VCaP (cell line): ENCODE results near the gene MYO10.
"Not testable (repeated sequence)": the region's sequence is repeated elsewhere in the genome, so short reads cannot be mapped to it uniquely, and the experiment has no call there.

Source experiments
- H3K27ac ChIP-seq: fragments of 450-650 bp; 2 replicates; pipeline ENCODE4 v1.5.1; 2017
- TF ChIP-seq, protein P1 (sequence below): fragments of 450-650 bp; conservative IDR thresholded peaks from 2 replicates; pipeline ENCODE4 v1.5.1; 2017; ENCODE audit warnings: mild to moderate bottlenecking, moderate library complexity

Gene MYO10

DNA sequence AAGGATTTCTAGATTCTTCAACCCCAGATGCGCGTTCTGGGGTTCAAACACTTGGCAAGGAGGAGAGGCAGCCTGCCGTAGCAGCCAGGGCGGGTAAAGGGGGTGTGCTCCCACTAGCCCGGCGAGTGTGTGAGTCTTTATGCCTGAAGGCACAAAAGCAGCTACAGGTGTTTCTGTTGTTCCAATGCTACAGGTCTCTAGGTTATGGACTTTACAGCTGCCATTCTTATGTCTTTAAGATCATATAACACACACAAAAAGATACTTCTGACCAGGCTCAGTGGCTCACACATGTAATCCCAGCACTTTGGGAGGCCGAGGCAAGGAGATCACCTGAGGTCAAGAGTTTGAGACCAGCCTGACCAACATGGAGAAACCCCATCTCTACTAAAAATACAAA lies 185.6 kb downstream of the MYO10 start:
- no peak overlapping the region for H3K27ac ChIP-seq
- TF ChIP-seq, protein P1, sequence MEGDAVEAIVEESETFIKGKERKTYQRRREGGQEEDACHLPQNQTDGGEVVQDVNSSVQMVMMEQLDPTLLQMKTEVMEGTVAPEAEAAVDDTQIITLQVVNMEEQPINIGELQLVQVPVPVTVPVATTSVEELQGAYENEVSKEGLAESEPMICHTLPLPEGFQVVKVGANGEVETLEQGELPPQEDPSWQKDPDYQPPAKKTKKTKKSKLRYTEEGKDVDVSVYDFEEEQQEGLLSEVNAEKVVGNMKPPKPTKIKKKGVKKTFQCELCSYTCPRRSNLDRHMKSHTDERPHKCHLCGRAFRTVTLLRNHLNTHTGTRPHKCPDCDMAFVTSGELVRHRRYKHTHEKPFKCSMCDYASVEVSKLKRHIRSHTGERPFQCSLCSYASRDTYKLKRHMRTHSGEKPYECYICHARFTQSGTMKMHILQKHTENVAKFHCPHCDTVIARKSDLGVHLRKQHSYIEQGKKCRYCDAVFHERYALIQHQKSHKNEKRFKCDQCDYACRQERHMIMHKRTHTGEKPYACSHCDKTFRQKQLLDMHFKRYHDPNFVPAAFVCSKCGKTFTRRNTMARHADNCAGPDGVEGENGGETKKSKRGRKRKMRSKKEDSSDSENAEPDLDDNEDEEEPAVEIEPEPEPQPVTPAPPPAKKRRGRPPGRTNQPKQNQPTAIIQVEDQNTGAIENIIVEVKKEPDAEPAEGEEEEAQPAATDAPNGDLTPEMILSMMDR = no peak

DNA sequence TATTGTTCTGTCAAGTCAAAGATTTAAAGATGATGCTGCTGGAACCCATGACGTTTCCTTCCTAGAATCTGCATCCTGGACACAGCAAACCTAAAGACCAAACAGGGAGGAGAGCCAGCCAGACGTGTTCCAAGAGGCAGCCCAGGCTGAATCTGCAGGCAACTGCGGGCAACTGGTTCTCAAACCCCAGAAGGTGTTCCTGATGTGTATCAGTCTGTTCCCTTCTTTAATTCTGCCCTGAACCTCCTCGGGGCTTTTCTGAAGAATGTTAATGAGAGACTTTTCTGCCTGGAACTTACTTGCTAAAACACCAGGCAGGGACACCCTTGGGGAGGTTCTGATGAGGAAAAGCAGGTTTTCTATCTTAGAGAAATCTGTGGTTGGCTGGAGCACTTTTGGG lies 186.5 kb downstream of the MYO10 start:
- no peak overlapping the region for H3K27ac ChIP-seq
- TF ChIP-seq, protein P1 = no peak

DNA sequence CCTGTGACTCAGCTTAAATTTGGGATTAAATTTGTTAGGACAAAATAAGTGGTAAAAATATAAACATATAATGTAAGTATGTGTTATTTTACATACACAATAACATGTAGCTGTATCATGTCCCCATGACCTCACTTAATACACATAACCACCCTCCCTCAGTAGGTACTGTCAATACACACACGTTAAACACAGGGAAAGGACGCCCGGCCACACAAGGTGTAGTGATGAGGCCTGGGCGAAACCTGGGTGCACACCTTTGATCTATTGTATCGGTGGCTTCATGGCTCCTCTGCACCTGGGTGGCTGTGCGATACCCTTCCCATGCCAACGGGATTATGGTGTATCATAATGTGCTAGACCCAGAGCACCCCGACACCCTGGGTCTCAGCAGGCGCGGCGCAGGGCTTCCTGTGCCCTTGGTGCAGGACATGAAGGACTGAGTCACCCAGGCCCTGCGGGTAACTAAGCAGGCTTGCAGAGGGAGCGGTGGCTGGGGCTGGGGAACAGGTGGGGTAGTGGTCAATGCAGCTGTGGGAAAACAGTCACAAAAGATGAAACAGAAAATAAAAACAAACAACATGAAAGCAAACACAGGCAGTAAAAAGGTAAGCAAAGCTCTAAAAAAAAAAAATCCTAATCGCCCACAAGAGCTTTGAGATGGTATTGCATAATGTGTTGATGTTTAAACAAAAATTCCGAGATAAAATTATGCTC lies 191.8 kb downstream of the MYO10 start:
- TF ChIP-seq, protein P1 = no peak
- no peak overlapping the region for H3K27ac ChIP-seq

DNA sequence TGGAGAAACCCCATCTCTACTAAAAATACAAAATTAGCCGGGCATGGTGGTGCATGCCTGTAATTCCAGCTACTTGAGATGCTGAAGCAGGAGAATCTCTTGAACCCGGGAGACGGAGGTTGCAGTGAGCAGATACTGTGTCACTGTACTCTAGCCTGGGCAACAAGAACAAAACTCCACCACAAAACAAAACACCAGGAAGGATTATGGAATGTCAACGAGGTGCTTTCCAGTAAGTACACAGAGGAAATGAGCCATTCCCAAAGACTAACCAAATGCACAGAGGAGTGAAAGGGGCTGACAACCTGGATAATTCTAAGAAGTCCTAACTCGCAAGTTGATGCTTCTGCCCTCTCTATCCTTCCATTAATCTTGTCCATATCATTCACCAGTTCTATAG lies 193.2 kb downstream of the MYO10 start:
- TF ChIP-seq, protein P1 = no peak
- no peak overlapping the region for H3K27ac ChIP-seq

DNA sequence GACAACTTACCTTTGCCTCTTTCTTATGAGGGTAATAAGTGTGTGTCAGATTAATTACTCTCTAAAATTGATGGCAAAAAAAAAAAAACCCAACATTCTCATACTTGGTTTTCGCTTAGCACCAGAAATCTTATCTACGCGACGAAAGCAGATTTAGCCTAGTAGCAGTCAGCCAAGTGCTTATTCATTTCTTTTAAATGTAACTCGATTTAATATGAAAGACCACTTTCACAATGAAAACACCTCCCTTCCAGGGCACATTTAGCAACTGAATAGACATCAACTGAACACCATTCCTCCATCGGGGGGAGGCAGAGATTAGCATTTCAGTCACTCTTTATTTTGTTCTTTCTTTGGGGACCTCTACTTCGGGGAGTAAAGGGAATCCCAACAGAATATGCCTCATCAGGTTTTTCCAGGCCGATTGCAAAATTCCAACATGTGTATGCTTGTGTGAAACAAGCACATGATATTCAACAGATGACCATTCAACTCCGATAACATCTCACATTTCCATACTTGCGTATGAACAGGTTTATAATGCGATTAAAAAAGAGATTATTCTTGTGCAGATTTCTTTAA lies 195.2 kb downstream of the MYO10 start:
- H3K27ac ChIP-seq = no peak overlapping the region
- TF ChIP-seq, protein P1 = peak; percentile 18

DNA sequence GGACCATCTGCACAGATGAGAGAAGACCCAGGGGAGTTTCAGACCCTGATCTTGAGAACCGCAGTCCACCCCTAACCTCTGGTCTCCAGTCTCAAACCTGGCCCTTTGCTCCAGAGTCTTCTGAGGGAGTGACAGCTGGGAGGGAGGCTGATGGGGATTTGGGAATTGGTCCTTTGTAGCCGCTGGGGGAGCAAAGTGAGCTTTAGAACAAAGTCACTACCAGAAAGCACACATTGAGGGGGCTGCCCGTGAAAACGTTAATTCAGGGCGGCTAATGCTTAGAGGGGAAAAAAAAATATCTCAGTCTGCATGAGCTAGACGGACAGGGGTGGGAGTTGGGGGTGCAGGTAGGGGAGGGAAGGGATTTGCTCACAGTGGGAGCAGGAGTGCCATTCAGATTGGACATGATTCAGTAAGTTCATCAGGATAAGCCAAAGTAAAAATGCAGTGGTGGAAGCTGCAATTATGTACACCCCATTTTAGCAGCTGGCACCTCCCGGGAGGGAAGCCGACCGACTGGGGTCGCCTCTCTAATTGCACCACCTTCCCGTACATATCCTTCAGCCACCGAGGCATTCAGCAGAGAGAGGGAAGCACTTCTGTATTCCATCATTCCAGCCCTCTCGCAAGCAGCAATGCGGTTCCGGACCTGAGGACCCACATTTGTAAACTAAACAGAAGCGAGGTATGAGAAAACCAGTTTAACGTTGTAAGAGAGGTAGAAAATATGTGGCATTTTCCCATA lies 195.8 kb downstream of the MYO10 start:
- H3K27ac ChIP-seq = no peak overlapping the region
- TF ChIP-seq, protein P1 = no peak

DNA sequence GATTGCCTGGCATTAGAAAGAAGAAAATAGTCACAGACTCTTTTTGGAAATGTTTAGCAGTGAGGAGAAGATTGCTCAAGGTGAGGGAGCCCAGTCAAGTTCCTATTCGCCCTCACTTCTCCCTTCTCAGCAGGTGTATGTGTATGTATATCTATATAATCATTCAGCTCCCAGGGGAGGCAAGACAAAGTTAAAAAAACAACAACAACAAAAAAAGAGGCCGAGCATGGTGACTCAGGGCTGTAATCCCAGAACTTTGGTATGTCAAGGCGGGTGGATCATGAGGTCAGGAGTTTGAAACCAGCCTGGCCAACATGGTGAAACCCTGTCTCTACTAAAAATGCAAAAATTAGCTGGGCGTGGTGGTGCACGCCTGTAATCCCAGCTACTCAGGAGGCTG lies 197.7 kb downstream of the MYO10 start:
- not testable (repeated sequence) for H3K27ac ChIP-seq
